Adrenal gland (tissue), 12 donors: ENCODE measurements around the gene BRINP2. TPM values are rescaled to one million over a fixed set of nuclear protein-coding genes. Genes with fewer than 3 reads are reported as not detected.

Experiments
- DNase-seq, 7 donors: peaks; one replicate each; pipeline ENCODE4 v3.0.0-alpha.2; 2019 to 2020
- H3K27ac ChIP-seq, 5 donors: fragments of 200-600 bp; sonication (generic) in 4 of 5; 1 replicate in 3 of 5; 2 replicates in 2 of 5; pipeline versions ENCODE4 v1.5.1 to v1.8.0; 2016 to 2020; ENCODE audit warnings: mild to moderate bottlenecking in 1 of 5
- H3K27me3 ChIP-seq: fragments of 200-600 bp; 2 replicates; pipeline ENCODE4 v1.8.0; 2021
- H3K36me3 ChIP-seq, 2 donors: fragments of 200-600 bp; replicated peaks in 1 of 2; 1 replicate in 1 of 2; 2 replicates in 1 of 2; pipeline versions ENCODE4 v1.5.1 to v1.8.0; 2018 to 2022
- H3K4me1 ChIP-seq, 2 donors: fragments of 200-600 bp; replicated peaks in 1 of 2; 1 replicate in 1 of 2; 2 replicates in 1 of 2; pipeline versions ENCODE4 v1.5.1 to v1.8.0; 2018 to 2021
- H3K4me3 ChIP-seq, 4 donors: fragments of 200-600 bp; sonication (generic) in 3 of 4; one replicate each; pipeline ENCODE4 v1.5.1; 2016 to 2018
- H3K9me3 ChIP-seq, 3 donors: fragments of 200-600 bp; sonication (generic) in 1 of 3; replicated peaks in 1 of 3; 1 replicate in 2 of 3; 2 replicates in 1 of 3; pipeline versions ENCODE4 v1.5.1 to v1.8.0; 2016 to 2021
- CTCF ChIP-seq, 6 experiments: fragments of 450-650 bp in 4 of 6; fragments of 200-600 bp in 2 of 6; sonication (generic) in 1 of 6; IDR thresholded peaks; 1 replicate in 5 of 6; 2 replicates in 1 of 6; pipeline versions ENCODE4 v1.5.1 to v1.8.0; 2016 to 2021; ENCODE audit warnings: antibody characterized with exemption in 6 of 6, mild to moderate bottlenecking in 2 of 6, moderate library complexity in 1 of 6
- POLR2A ChIP-seq, 2 donors: fragments of 450-650 bp; IDR thresholded peaks; one replicate each; pipeline ENCODE4 v1.6.1; 2017; ENCODE audit warnings: antibody characterized with exemption in 2 of 2, mild to moderate bottlenecking in 2 of 2, moderate library complexity in 1 of 2
- WGBS, 4 donors: extraction: QIAGEN DNeasy Blood & Tissue Kit in 2 of 4; methylation state at CpG; one replicate each; pipeline versions ENCODE4 v1.1.5 to v1.1.7; 2013 to 2017; 5-methylcytosine and 5-hydroxymethylcytosine counted together
- intact Hi-C, 2 donors: fragments of 100-400 bp; cut with DNase I; formaldehyde crosslinking; loops; one replicate each; pipeline versions ENCODE4 v1.14.1 to v1.15.0; 2022 to 2023
- polyA plus RNA-seq, 3 donors: library from polyadenylated mRNA; stranded (reverse); fragments of 200-250 nt in 2 of 3; fragments of 350-450 nt in 1 of 3; fragmentation: Illumina TruSeq in 1 of 3; extraction: RNeasy Lipid Tissue Mini Kit (QIAGEN cat#74804) in 1 of 3; gene quantifications; one replicate each; pipeline ENCODE4 v1.2.3, GENCODE V29; 2013 to 2014
- total RNA-seq, 9 donors: library from RNA; depleted of rRNA in 4 of 9; stranded (reverse); fragments of >200 nt in 4 of 9; fragments of 120-200 nt in 1 of 9; fragmentation: NEBNext Ultra II Directional in 1 of 9; extraction: Animal tissue kit (Norgen Biotek cat#: 25700) in 1 of 9; gene quantifications; one replicate each; pipeline versions ENCODE4 v1.1.0 to v1.2.4, GENCODE V29; 2013 to 2023
- donor health status: healthy with polysubstance abuse.
- donor health status: Bipolar disorder and iron deficiency.
- donor health status: DM: yes; HTN: yes; CAD: no.
- donor health status: DM: no; HTN: no; CAD: no.
- donor health status: DM: no; HTN: no; CAD: no.
- donor health status: DM: yes; HTN: yes; CAD: no.

BRINP2 gene
- total and polyA plus RNA-seq, 12 donors, result 5.6 to 28.2 (median 16.5) TPM

GRCh38 chr1:177138347-177138746, 32.4 kb upstream of the BRINP2 start:
- peaks cover 3 to 20% of the 10 kb centered on the region in 2 donors for H3K4me1 ChIP-seq
- no peaks in the 10 kb centered on the region for H3K27me3 ChIP-seq
- no peak overlapping the region for H3K27ac ChIP-seq
- WGBS, 4 donors, result 69 to 84% (median 80%) methylated on average over 4 of the region's 4 CpGs
- no peak overlapping the region for H3K4me3 ChIP-seq
- TF ChIP-seq POLR2A (IDR thresholded peaks at IDR 0.05) (no peak), CTCF (IDR thresholded peaks at IDR 0.05) (no peak)
- H3K36me3 ChIP-seq, result no peaks in the 10 kb centered on the region
- H3K9me3 ChIP-seq, result no peaks in the 10 kb centered on the region
- intact Hi-C loops, result no loop called here
- no peak for DNase-seq

- no peaks in the 10 kb centered on the region for H3K36me3 ChIP-seq
- TF ChIP-seq POLR2A (IDR thresholded peaks at IDR 0.05), result no peak
- TF ChIP-seq CTCF (IDR thresholded peaks at IDR 0.05), result no peak
- no peak overlapping the region for H3K27ac ChIP-seq
- WGBS, 4 donors, result 80 to 95% (median 88%) methylated on average over 1 of the region's 1 CpG
- peaks cover 13 to 38% of the 10 kb centered on the region in 2 donors for H3K4me1 ChIP-seq
- intact Hi-C loops, result no loop called here
- DNase-seq, result no peak
- no peaks in the 10 kb centered on the region for H3K9me3 ChIP-seq
- H3K4me3 ChIP-seq, result no peak overlapping the region
- no peaks in the 10 kb centered on the region for H3K27me3 ChIP-seq
These were observed 28.7 kb upstream of the BRINP2 start for GRCh38 chr1:177142010-177142409.

- Histone ChIP-seq H3K36me3 (no peaks in the 10 kb centered on the region), H3K27ac (no peak overlapping the region), H3K4me1 (peaks cover 13 to 30% of the 10 kb centered on the region in 2 donors), H3K27me3 (no peaks in the 10 kb centered on the region), H3K9me3 (no peaks in the 10 kb centered on the region), H3K4me3 (no peak overlapping the region)
- WGBS, 4 donors, result 67 to 76% (median 74%) methylated on average over 4 of the region's 4 CpGs
- intact Hi-C loops, result no loop called here
- DNase-seq, result no peak
- TF ChIP-seq CTCF (IDR thresholded peaks at IDR 0.05) (no peak), POLR2A (IDR thresholded peaks at IDR 0.05) (no peak)
These were observed 27.9 kb upstream of the BRINP2 start for GRCh38 chr1:177142791-177143271.

- intact Hi-C loops, result no loop called here
These were observed 25.4 kb upstream of the BRINP2 start for GRCh38 chr1:177145106-177146070.

More at GRCh38 chr1:177145106-177146070, 25.4 kb upstream of the BRINP2 start:
- peaks cover 13 to 26% of the 10 kb centered on the region in 2 donors for H3K4me1 ChIP-seq
- no peaks in the 10 kb centered on the region for H3K27me3 ChIP-seq
- no peak for TF ChIP-seq CTCF (IDR thresholded peaks at IDR 0.05)
- no peak for TF ChIP-seq POLR2A (IDR thresholded peaks at IDR 0.05)
- H3K27ac ChIP-seq, result peak overlapping the region in 3 of 5 donors; percentile 23 to 49 (median 29)
- WGBS, 4 donors, result 36 to 47% (median 44%) methylated on average over 3 of the region's 3 CpGs
- peak in 6 of 7 donors; percentile 35 to 80 (median 52) for DNase-seq
- no peaks in the 10 kb centered on the region for H3K9me3 ChIP-seq
- no peaks in the 10 kb centered on the region for H3K36me3 ChIP-seq
- no peak overlapping the region for H3K4me3 ChIP-seq
